Gastroesophageal sphincter (tissue), 3 donors: ENCODE data around the gene TMEM208.

Experiments
- POLR2A ChIP-seq, 2 donors: fragments of 450-650 bp; IDR thresholded peaks; one replicate each; pipeline ENCODE4 v1.6.1; 2017; ENCODE audit warnings: antibody characterized with exemption in 2 of 2, mild to moderate bottlenecking in 2 of 2, moderate library complexity in 1 of 2
- POLR2AphosphoS5 ChIP-seq: sonication (generic); formaldehyde crosslinking; IDR thresholded peaks from one replicate; pipeline ENCODE4 v1.6.1; 2017; ENCODE audit warnings: antibody characterized with exemption
- TF ChIP-seq, protein P1 (sequence below), 4 experiments: fragments of 200-600 bp in 2 of 4; fragments of 450-650 bp in 2 of 4; sonication (generic) in 1 of 4; IDR thresholded peaks; one replicate each; pipeline ENCODE4 v1.5.1; 2017 to 2019; ENCODE audit warnings: antibody characterized with exemption in 4 of 4, mild to moderate bottlenecking in 2 of 4, moderate library complexity in 2 of 4

DNA sequence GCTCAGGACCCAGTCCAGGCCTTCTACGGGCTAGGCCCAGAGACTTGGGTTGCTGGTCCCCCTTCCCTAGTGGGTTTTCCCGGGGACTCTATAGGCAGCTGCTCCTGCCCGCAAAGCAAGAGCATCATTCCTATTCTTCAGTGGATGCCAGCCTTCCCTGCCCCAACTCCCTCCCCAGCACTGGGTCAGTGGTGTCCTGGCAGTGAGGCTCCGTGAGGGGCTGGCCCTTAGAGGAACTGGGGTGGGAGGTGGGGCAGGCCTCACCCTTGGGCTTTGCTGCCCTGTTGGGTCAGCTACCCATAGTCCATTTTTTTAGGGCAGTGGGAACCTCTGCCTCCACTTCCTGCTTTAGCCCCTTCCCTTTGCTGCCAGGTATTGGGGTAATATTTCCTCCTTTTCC lies 44.5 kb downstream of the TMEM208 start:
- TF ChIP-seq POLR2AphosphoS5: no peak
- TF ChIP-seq, protein P1, sequence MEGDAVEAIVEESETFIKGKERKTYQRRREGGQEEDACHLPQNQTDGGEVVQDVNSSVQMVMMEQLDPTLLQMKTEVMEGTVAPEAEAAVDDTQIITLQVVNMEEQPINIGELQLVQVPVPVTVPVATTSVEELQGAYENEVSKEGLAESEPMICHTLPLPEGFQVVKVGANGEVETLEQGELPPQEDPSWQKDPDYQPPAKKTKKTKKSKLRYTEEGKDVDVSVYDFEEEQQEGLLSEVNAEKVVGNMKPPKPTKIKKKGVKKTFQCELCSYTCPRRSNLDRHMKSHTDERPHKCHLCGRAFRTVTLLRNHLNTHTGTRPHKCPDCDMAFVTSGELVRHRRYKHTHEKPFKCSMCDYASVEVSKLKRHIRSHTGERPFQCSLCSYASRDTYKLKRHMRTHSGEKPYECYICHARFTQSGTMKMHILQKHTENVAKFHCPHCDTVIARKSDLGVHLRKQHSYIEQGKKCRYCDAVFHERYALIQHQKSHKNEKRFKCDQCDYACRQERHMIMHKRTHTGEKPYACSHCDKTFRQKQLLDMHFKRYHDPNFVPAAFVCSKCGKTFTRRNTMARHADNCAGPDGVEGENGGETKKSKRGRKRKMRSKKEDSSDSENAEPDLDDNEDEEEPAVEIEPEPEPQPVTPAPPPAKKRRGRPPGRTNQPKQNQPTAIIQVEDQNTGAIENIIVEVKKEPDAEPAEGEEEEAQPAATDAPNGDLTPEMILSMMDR (IDR thresholded peaks at IDR 0.05): no peak
- no peak for TF ChIP-seq POLR2A (IDR thresholded peaks at IDR 0.05)
